DOHH2 (cell line): ENCODE measurements around the gene FIBCD1.

Experiments used
- CTCF ChIP-seq: fragments of 200-600 bp; sonication (generic); IDR thresholded peaks from one replicate; pipeline ENCODE4 v1.5.1; 2014; ENCODE audit warnings: antibody characterized with exemption, mild to moderate bottlenecking, low read depth, low read length; ENCODE audit not compliant: poor library complexity, severe bottlenecking
- EZH2phosphoT487 ChIP-seq: fragments of 200-600 bp; sonication (generic); IDR thresholded peaks from 2 replicates; pipeline ENCODE4 v1.6.1; 2017; ENCODE audit warnings: borderline replicate concordance, mild to moderate bottlenecking, antibody characterized with exemption, low read length, moderate library complexity, mixed read lengths

- TF ChIP-seq CTCF (no peak), EZH2phosphoT487 (no peak)
These were observed 3.0 kb upstream of the FIBCD1 start for GRCh38 chr9:130942084-130942483.
